Stimulated activated naive CD8-positive, alpha-beta T cell treated with anti-CD3 and anti-CD28 coated beads, Interleukin-15, amount 100 ng/mL, for 72 hours (primary cell): ENCODE results near the gene GALNT15.

Source experiments
- ATAC-seq: fragments of 150-1000 bp; cut with Tn5 transposase; 2 replicates; pipeline ENCODE4 v1.10.0; 2021; ENCODE audit warnings: mild to moderate bottlenecking, moderate library complexity
- DNase-seq, 2 donors: peaks; one replicate each; pipeline ENCODE4 v3.0.0; 2021 to 2022
- H3K27ac Mint-ChIP-seq, 2 donors: one replicate each; pipeline ENCODE4 v1.8.0; 2022; ENCODE audit warnings: mild to moderate bottlenecking in 2 of 2, mixed read lengths in 2 of 2, moderate library complexity in 2 of 2
- H3K27me3 Mint-ChIP-seq: one replicate; pipeline ENCODE4 v1.8.0; 2022; ENCODE audit warnings: mixed read lengths
- H3K4me1 Mint-ChIP-seq: one replicate; pipeline ENCODE4 v1.8.0; 2022; ENCODE audit warnings: mild to moderate bottlenecking, mixed read lengths
- H3K4me3 Mint-ChIP-seq, 2 donors: one replicate each; pipeline ENCODE4 v1.8.0; 2022; ENCODE audit warnings: mild to moderate bottlenecking in 2 of 2, mixed read lengths in 2 of 2, moderate library complexity in 1 of 2
- H3K9me3 Mint-ChIP-seq, 2 donors: one replicate each; pipeline ENCODE4 v1.8.0; 2022; ENCODE audit warnings: mixed read lengths in 2 of 2

GALNT15 gene

GRCh38 chr3:16146015-16146730, 28.3 kb upstream of the GALNT15 start:
- peak; percentile 80 for ATAC-seq
- peaks cover 16 to 17% of the 10 kb centered on the region in 2 donors for H3K9me3 Mint-ChIP-seq
- H3K27ac Mint-ChIP-seq, result peak overlapping the region in 1 of 2 donors; percentile 86
- no peak for DNase-seq
- H3K27me3 Mint-ChIP-seq, result no peaks in the 10 kb centered on the region
- no peak overlapping the region for H3K4me3 Mint-ChIP-seq
- no peaks in the 10 kb centered on the region for H3K4me1 Mint-ChIP-seq

DNA sequence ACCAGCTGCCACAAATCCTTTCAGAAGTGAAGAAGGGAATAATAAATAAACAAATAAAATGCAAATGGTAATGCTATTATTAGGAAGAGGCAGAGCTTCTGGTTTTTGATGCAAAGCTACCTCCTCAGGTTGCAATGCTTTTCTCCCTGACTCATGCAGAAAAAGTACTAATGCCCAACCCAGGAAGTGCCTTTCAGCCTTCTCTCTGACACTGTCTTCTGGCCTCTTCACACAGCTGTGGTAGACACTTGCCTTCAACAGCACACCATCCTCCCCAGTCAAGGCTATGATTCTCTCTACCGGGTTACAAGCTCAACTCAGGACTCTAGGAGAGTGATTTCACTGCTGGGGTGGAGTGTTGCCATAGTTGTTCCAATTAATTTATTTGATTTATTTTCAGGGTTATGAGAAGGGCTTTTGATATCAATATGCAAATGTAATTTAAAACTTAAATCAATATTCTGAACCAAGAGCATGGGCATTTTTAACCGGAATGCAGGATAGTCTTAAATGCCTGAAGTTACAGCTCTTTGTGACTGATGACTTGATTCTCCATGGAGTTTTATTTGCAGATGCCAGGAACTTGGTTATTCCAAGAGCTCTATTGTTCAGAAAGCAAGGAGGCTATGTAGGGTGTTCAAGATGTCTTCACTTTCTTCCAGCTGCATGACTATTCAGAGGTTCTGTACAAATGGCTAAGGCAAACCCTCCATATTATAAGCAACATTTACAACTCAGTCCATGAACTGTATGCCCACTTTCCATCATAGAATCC, 27.1 kb upstream of the GALNT15 start:
- no peak overlapping the region for H3K4me3 Mint-ChIP-seq
- peak overlapping the region in 1 of 2 donors; percentile 74 for H3K27ac Mint-ChIP-seq
- ATAC-seq, result peak; percentile 41
- peaks cover 5% of the 10 kb centered on the region for H3K27me3 Mint-ChIP-seq
- no peak for DNase-seq
- no peaks in the 10 kb centered on the region for H3K4me1 Mint-ChIP-seq
- peaks cover 20 to 22% of the 10 kb centered on the region in 2 donors for H3K9me3 Mint-ChIP-seq

DNA sequence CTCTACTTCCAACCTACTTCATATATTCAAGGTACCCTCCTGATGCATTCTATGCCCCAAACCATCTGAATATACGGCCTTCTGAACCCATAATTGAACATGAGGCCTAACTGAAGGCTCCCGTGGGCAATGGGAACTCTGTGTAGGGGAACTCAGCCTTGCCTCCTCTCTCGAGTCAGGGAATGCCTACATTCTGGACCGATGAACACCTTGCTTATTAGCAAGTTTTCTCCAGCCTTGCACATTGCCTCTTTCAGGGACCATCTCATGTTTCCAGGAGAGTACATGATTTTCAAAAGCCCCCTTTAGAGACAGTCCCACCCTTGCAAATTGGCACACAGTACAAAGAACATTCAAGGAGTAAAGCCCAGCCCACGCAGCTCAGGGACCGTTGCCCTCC, 26.3 kb upstream of the GALNT15 start:
- peaks cover 20 to 29% of the 10 kb centered on the region in 2 donors for H3K9me3 Mint-ChIP-seq
- DNase-seq, result no peak
- H3K27me3 Mint-ChIP-seq, result peaks cover 5% of the 10 kb centered on the region
- ATAC-seq, result no peak
- no peaks in the 10 kb centered on the region for H3K4me1 Mint-ChIP-seq
- no peak overlapping the region for H3K4me3 Mint-ChIP-seq
- no peak overlapping the region for H3K27ac Mint-ChIP-seq

DNA sequence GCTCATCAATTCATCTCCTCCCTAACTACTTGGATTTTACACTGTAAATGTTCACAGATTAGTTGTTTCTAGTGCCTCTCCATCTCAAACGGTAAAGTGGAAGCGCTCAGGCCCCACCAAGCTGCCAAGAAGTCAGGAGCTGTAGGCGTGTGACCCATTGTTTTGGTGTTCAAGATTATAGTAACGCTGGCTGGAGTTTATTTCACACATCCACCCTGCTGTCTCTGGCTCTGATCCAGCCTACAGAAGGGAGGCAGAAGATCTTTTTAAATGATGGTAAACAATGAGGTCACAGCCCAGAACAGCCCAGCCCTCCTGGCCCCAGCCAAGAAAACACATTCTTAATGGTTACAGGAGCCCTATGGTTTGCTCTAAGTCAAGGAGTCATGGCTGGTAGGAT, 25.7 kb upstream of the GALNT15 start:
- DNase-seq (no peak), ATAC-seq (no peak)
- no peak overlapping the region for H3K4me3 Mint-ChIP-seq
- H3K9me3 Mint-ChIP-seq, result peaks cover 19 to 30% of the 10 kb centered on the region in 2 donors
- no peaks in the 10 kb centered on the region for H3K4me1 Mint-ChIP-seq
- H3K27ac Mint-ChIP-seq, result no peak overlapping the region
- peaks cover 6% of the 10 kb centered on the region for H3K27me3 Mint-ChIP-seq

DNA sequence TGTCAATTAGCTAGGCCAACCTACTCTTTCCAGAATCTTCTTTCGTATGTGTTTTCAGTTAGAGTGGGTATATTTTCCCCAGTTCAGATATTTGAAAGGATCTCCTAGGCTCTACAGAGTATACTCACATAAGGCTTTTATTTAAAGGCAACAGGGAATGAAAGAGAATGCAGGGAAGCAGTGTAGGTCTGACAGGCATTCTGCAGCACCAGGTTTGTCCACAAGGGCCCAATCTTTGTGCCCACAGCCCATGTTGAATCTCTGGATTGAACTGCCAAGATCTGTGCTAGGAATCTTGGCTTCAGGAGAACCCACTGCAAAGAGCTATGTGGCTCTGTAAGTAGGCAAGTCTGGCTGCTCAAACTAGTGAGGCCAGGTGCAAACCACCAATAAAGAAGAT, 24.2 kb upstream of the GALNT15 start:
- DNase-seq, result no peak
- no peak overlapping the region for H3K4me3 Mint-ChIP-seq
- H3K4me1 Mint-ChIP-seq, result no peaks in the 10 kb centered on the region
- H3K27me3 Mint-ChIP-seq, result peaks cover 11% of the 10 kb centered on the region
- peaks cover 22 to 25% of the 10 kb centered on the region in 2 donors for H3K9me3 Mint-ChIP-seq
- ATAC-seq, result no peak
- no peak overlapping the region for H3K27ac Mint-ChIP-seq

DNA sequence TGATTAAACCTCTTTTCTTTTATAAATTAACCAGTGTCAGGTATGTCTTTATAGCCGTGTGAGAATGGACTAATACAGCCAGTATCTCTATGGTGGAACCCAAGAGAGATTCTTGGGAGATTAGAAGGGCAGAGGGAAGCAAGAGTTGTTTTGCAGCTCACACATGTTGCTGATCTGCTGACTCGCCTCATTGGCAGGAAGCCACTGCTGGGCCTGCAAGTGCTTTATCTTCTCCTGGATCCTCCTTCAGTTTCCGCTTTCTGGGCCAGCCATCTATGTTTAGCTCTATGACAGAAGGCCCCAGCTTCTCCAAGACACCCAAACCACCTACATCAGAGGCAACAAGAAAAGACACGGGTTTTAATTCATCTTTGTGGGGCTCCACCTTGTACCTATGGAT, 23.4 kb upstream of the GALNT15 start:
- H3K27me3 Mint-ChIP-seq, result peaks cover 11% of the 10 kb centered on the region
- no peaks in the 10 kb centered on the region for H3K4me1 Mint-ChIP-seq
- no peak for ATAC-seq
- H3K9me3 Mint-ChIP-seq, result peaks cover 22 to 25% of the 10 kb centered on the region in 2 donors
- DNase-seq, result no peak
- no peak overlapping the region for H3K27ac Mint-ChIP-seq
- no peak overlapping the region for H3K4me3 Mint-ChIP-seq

DNA sequence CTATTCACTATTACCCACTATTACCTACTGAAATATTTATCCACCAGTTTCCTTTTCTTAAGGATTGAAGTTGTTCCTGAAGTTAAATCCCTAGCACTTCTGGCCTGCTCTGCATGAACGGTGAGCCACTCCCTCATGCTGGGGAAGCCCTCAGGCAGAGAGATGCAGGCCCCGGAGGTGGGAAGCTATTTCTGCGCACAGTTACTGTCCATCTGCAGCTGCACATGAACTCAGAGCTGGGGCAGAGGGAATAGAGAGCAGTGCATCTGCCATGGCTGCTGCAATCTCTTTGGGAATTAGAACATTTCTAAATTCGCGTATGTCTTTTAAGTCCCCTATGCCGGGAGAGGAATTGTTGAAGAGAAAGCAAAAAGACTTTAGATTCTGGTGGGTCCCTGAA, 6.3 kb upstream of the GALNT15 start:
- DNase-seq (no peak), ATAC-seq (no peak)
- H3K9me3 Mint-ChIP-seq, result peaks cover 14% of the 10 kb centered on the region in 2 donors
- H3K4me3 Mint-ChIP-seq, result no peak overlapping the region
- no peak overlapping the region for H3K27ac Mint-ChIP-seq
- no peaks in the 10 kb centered on the region for H3K4me1 Mint-ChIP-seq
- H3K27me3 Mint-ChIP-seq, result peaks cover 10% of the 10 kb centered on the region

- no peak for ATAC-seq
- Mint-ChIP-seq H3K27ac (no peak overlapping the region), H3K27me3 (peaks cover 21% of the 10 kb centered on the region), H3K9me3 (peaks cover 0 to 6% of the 10 kb centered on the region in 2 donors), H3K4me1 (no peaks in the 10 kb centered on the region), H3K4me3 (no peak overlapping the region)
- DNase-seq, result no peak
Observed at GRCh38 chr3:16171009-16171408, 3.5 kb upstream of the GALNT15 start.

GRCh38 chr3:16171825-16172224, 2.7 kb upstream of the GALNT15 start:
- DNase-seq, result no peak
- Mint-ChIP-seq H3K9me3 (peaks cover 0 to 6% of the 10 kb centered on the region in 2 donors), H3K27me3 (peaks cover 18% of the 10 kb centered on the region), H3K4me1 (no peaks in the 10 kb centered on the region), H3K4me3 (no peak overlapping the region), H3K27ac (no peak overlapping the region)
- no peak for ATAC-seq

DNA sequence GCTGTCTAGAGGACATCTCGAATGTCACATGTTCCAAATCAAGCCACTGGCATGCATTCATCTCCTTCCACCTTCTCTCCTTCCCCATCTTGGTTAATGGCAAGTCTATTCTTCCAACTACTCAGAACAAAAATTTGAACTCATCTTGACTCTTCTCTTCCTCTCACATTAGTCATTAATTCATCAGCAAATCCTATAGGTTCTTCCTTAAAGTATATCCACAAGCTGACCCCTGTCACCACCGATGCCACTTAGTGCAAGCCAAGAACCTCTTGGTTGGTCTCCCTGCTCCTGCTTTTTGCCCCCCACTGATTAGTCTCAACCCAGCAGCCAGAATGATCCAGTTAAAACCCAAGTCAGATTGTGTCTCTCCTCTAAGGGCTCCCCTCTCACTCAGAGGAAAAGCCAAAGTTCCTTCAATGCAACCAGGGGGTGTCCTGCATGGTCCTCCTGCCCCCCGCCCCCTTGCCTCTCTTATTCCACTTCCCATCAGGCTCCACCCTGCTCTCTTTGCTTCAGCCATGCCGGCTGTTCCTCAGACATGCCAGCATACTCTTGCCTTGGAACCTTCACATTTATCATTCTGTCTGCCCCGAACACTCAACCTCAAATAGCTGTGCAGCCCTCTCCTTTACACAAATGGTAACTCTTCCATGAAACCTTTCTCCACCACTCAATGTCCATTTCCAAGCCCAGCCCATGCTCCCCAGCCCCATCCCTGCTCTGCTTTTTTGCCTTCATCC, 1.0 kb upstream of the GALNT15 start:
- Mint-ChIP-seq H3K4me3 (no peak overlapping the region), H3K27me3 (peaks cover 30% of the 10 kb centered on the region), H3K27ac (no peak overlapping the region), H3K4me1 (peaks cover 3% of the 10 kb centered on the region), H3K9me3 (peaks cover 0 to 6% of the 10 kb centered on the region in 2 donors)
- DNase-seq, result no peak
- ATAC-seq, result no peak

GRCh38 chr3:16174026-16174355, 489 bp upstream of the GALNT15 start:
- no peak overlapping the region for H3K4me3 Mint-ChIP-seq
- peaks cover 35% of the 10 kb centered on the region for H3K27me3 Mint-ChIP-seq
- ATAC-seq (no peak), DNase-seq (no peak)
- H3K9me3 Mint-ChIP-seq, result peaks cover 0 to 6% of the 10 kb centered on the region in 2 donors
- H3K27ac Mint-ChIP-seq, result no peak overlapping the region
- H3K4me1 Mint-ChIP-seq, result peaks cover 8% of the 10 kb centered on the region

DNA sequence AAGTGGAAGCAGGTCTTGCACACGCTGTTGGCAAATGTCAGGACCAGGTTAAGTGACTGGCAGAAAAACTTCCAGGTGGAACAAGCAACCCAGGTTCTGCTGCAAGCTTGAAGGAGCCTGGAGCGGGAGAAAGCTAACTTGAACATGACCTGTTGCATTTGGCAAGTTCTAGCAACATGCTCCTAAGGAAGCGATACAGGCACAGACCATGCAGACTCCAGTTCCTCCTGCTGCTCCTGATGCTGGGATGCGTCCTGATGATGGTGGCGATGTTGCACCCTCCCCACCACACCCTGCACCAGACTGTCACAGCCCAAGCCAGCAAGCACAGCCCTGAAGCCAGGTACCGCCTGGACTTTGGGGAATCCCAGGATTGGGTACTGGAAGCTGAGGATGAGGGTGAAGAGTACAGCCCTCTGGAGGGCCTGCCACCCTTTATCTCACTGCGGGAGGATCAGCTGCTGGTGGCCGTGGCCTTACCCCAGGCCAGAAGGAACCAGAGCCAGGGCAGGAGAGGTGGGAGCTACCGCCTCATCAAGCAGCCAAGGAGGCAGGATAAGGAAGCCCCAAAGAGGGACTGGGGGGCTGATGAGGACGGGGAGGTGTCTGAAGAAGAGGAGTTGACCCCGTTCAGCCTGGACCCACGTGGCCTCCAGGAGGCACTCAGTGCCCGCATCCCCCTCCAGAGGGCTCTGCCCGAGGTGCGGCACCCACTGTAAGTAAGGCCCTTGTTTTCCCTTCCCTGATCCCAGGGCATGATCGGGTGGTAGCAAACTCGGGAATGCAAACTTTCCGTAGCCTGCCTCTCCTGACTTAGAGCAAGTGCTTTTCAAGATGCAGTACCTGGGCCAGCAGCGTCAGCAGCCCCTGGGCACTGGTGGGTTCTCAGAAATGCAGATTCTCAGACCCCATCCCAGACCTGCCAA, 759 bp downstream of the GALNT15 start:
- H3K4me3 Mint-ChIP-seq, result no peak overlapping the region
- peaks cover 8% of the 10 kb centered on the region for H3K4me1 Mint-ChIP-seq
- DNase-seq (no peak), ATAC-seq (no peak)
- H3K9me3 Mint-ChIP-seq, result no peaks in the 10 kb centered on the region
- H3K27ac Mint-ChIP-seq, result no peak overlapping the region
- H3K27me3 Mint-ChIP-seq, result peaks cover 38% of the 10 kb centered on the region

DNA sequence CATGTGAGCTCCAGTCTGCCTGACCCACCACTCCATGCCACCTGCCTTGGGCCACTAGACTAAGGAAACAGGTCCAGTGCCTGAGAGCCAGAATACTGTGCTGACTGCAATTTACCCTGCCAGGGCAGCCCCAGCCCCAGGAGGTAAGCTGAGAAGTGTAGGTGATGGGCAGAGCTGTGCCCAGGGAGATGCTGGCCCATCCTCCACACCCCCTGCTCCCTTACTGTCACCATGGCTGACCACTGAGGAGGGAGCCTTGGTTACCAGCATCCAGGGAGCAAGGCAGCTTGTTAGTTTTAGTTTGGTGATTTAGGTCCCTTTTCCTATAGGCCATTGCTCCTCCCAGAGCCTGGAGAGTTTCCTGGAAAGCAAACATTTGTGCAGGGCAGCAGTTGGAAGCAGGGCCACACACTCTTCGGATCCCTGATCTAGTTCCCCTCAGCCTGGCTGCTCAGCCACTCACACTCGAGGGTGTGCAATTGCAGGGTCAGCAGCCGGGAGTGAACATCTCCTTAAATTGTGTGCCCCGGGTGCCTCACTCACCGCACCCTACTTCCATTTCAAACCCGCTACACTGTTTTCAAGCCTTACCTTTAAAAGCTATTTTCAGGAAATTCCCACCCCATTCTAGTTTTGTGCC, 2.0 kb downstream of the GALNT15 start:
- no peak for DNase-seq
- peaks cover 38% of the 10 kb centered on the region for H3K27me3 Mint-ChIP-seq
- no peak overlapping the region for H3K4me3 Mint-ChIP-seq
- H3K9me3 Mint-ChIP-seq, result no peaks in the 10 kb centered on the region
- no peak overlapping the region for H3K27ac Mint-ChIP-seq
- ATAC-seq, result no peak
- H3K4me1 Mint-ChIP-seq, result peaks cover 8% of the 10 kb centered on the region

DNA sequence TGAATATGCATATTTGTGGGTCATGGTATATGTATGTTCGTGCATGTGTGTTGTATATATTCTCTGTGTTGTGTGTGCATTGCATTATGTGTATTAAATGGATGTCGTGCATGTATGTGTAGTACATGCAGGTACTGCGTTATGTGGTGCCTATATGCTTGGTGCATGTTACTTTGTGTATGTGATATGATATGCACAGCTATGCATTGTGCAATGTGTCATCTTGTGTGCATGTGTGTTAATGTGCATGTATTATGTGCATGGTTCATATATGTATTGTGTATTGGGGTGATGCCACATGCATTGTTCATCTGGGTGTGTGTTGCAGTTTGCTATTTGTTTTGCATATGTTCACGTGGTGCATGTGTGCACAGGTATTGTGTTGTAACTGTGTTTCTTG, 2.9 kb downstream of the GALNT15 start:
- no peaks in the 10 kb centered on the region for H3K9me3 Mint-ChIP-seq
- H3K4me3 Mint-ChIP-seq, result no peak overlapping the region
- peaks cover 8% of the 10 kb centered on the region for H3K4me1 Mint-ChIP-seq
- ATAC-seq, result no peak
- DNase-seq, result no peak
- H3K27me3 Mint-ChIP-seq, result peaks cover 38% of the 10 kb centered on the region
- H3K27ac Mint-ChIP-seq, result no peak overlapping the region
